ENCODE measurements around the gene TMPRSS11A. TPM values are rescaled to one million over a fixed set of nuclear protein-coding genes. Genes with fewer than 3 reads are reported as not detected.

Gene TMPRSS11A
- total and polyA plus RNA-seq, 2 of the 8 experiments (the other 6 are each of a cell fraction or from before 2014, with no cell fraction given), result not detected

DNA sequence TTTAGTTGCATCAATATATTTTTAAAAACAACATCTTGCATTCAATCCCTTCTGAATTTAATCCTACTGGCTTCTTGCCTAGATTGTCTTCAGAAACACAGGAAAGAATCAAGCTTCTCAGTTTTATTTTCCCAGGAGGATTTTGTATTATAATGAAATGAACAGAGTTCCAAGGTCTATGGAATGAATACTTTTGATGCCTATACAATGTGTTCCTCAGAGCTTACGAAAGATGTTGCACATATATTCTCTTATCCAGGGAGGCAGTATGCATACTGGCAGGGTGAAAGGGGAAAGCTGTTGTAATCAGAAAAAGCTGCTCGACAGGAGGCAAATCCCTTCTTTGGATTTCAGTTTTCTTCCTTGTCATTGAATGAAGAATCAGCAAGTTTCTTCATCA lies 88.3 kb downstream of the TMPRSS11A start:
- no peaks in the 10 kb centered on the region for H3K27me3 ChIP-seq (replicated peaks in 1 of 4; ENCODE audit: control insufficient read depth in 3 of 4, extremely low read depth in 1 of 4, insufficient read depth in 3 of 4, low read length in 3 of 4)
- peak overlapping the region; percentile 64; the same call in 1 of the 2 replicates for H2AFZ ChIP-seq (ENCODE audit: low read length)
- H3K79me1 ChIP-seq (ENCODE audit: low read depth, low read length), result no peaks in the 10 kb centered on the region
- ChIA-PET CTCF (ENCODE audit: partially characterized antibody) (interaction anchor here (0.6 kb wide), 1 partner anchor 42 kb away, joined by 3 read pairs; no protein-coding TSS in a partner anchor), POLR2A (ENCODE audit: partially characterized antibody) (no interaction called here)
- H3K79me2 ChIP-seq (ENCODE audit: control insufficient read depth in 1 of 2, insufficient read depth in 2 of 2, low read length in 2 of 2), result no peaks in the 10 kb centered on the region
- no peak overlapping the region for H3K18ac ChIP-seq (ENCODE audit: extremely low read depth, low read length)
- no peak overlapping the region for H2BK5ac ChIP-seq (ENCODE audit: low read depth, low read length)
- no peaks in the 10 kb centered on the region for H3K23me2 ChIP-seq (ENCODE audit: low read depth, low read length)
- FAIRE-seq (peak; percentile 48), DNase-seq (ENCODE audit: low read depth in 1 of 2, low spot score in 2 of 2) (no peak)
- H4K8ac ChIP-seq (ENCODE audit: extremely low read depth, insufficient read depth, low read length), result no peak overlapping the region
- H3K23ac ChIP-seq (ENCODE audit: insufficient read length), result no peak overlapping the region
- no peak overlapping the region for H3K27ac ChIP-seq (ENCODE audit: low read depth, low read length)
- no peak overlapping the region for H2AK5ac ChIP-seq (ENCODE audit: low read depth, low read length)
- no peaks in the 10 kb centered on the region for H3K9me3 ChIP-seq (ENCODE audit: insufficient read depth in 2 of 2, low read depth in 1 of 2, low read length in 1 of 2)
- H2BK15ac ChIP-seq (ENCODE audit: low read length), result no peak overlapping the region
- no peak overlapping the region for H2BK120ac ChIP-seq (replicated peaks; ENCODE audit: low read depth, low read length)
- H3K9ac ChIP-seq (replicated peaks in 1 of 4; ENCODE audit: extremely low read depth in 1 of 4, low read depth in 3 of 4, low read length in 3 of 4), result no peak overlapping the region
- no peak overlapping the region for H3K56ac ChIP-seq (replicated peaks; ENCODE audit: insufficient read length, low read depth, low read length)
- H2BK20ac ChIP-seq (ENCODE audit: low read length), result no peak overlapping the region
- H3K4me2 ChIP-seq (ENCODE audit: insufficient read depth in 1 of 2, low read depth in 2 of 2, low read length in 2 of 2), result no peak overlapping the region
- H4K20me1 ChIP-seq (replicated peaks in 1 of 2; ENCODE audit: control insufficient read depth in 1 of 2, insufficient read depth in 2 of 2, low read length in 2 of 2), result no peaks in the 10 kb centered on the region
- H3K4me3 ChIP-seq (ENCODE audit: extremely low read depth in 1 of 4, insufficient read depth in 2 of 4, low read depth in 3 of 4, low read length in 4 of 4), result no peak overlapping the region
- H2BK12ac ChIP-seq (ENCODE audit: low read depth, low read length), result no peak overlapping the region
- H3K4me1 ChIP-seq (replicated peaks in 1 of 4; ENCODE audit: control insufficient read depth in 3 of 4, insufficient read depth in 4 of 4, low read length in 3 of 4), result no peaks in the 10 kb centered on the region
- H3K4ac ChIP-seq (replicated peaks; ENCODE audit: insufficient read length, low read depth, low read length), result no peak overlapping the region
- 88% methylated on average over 2 of the region's 2 CpGs; no CpG with 5 or more reads in 1 of the 2 experiments for WGBS, 2 experiments (ENCODE audit: extremely low coverage in 1 of 2, insufficient coverage in 1 of 2, insufficient read length in 1 of 2, insufficient replicate concordance in 2 of 2, low coverage in 1 of 2, low lambda C conversion rate in 2 of 2, missing lambda C conversion rate in 1 of 2)
- H4K5ac ChIP-seq (ENCODE audit: insufficient read length, low read depth, low read length), result no peak overlapping the region
- no peak overlapping the region for H3K14ac ChIP-seq (ENCODE audit: insufficient read length)
- no peak overlapping the region for H4K91ac ChIP-seq (replicated peaks; ENCODE audit: insufficient read length, low read length)
- H3K36me3 ChIP-seq (ENCODE audit: control insufficient read depth in 2 of 4, insufficient read depth in 4 of 4, low read length in 3 of 4), result no peaks in the 10 kb centered on the region
- TF ChIP-seq SP1 (IDR thresholded peaks at IDR 0.05; ENCODE audit: low read depth, low read length) (no peak), CHD1 (IDR thresholded peaks at IDR 0.05; ENCODE audit: low read depth, low read length) (no peak), TAF7 (optimal IDR thresholded peaks at IDR 0.05; ENCODE audit: borderline replicate concordance, low read depth, low read length) (no peak), YY1 (IDR thresholded peaks at IDR 0.05; ENCODE audit: low read depth, low read length) (no peak), CHD2 (IDR thresholded peaks at IDR 0.05; ENCODE audit: low read length) (no peak), RNF2 (IDR thresholded peaks at IDR 0.05; ENCODE audit: borderline replicate concordance, low read depth, low read length, missing control alignments, poor library complexity, severe bottlenecking) (no peak), TCF12 (IDR thresholded peaks at IDR 0.05; ENCODE audit: low read depth, low read length) (no peak), JUND (IDR thresholded peaks at IDR 0.05; ENCODE audit: low read length) (no peak), RAD21 (IDR thresholded peaks at IDR 0.05 in 1 of 2, conservative IDR thresholded peaks at IDR 0.05 in 1 of 2; ENCODE audit: low read depth in 2 of 2, low read length in 2 of 2) (no peak)
- TF ChIP-seq, protein P1, sequence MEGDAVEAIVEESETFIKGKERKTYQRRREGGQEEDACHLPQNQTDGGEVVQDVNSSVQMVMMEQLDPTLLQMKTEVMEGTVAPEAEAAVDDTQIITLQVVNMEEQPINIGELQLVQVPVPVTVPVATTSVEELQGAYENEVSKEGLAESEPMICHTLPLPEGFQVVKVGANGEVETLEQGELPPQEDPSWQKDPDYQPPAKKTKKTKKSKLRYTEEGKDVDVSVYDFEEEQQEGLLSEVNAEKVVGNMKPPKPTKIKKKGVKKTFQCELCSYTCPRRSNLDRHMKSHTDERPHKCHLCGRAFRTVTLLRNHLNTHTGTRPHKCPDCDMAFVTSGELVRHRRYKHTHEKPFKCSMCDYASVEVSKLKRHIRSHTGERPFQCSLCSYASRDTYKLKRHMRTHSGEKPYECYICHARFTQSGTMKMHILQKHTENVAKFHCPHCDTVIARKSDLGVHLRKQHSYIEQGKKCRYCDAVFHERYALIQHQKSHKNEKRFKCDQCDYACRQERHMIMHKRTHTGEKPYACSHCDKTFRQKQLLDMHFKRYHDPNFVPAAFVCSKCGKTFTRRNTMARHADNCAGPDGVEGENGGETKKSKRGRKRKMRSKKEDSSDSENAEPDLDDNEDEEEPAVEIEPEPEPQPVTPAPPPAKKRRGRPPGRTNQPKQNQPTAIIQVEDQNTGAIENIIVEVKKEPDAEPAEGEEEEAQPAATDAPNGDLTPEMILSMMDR (IDR thresholded peaks at IDR 0.05; ENCODE audit: control extremely low read depth in 1 of 3, insufficient read depth in 1 of 3, low read depth in 1 of 3, low read length in 3 of 3), result no peak
- TF ChIP-seq, protein P2, sequence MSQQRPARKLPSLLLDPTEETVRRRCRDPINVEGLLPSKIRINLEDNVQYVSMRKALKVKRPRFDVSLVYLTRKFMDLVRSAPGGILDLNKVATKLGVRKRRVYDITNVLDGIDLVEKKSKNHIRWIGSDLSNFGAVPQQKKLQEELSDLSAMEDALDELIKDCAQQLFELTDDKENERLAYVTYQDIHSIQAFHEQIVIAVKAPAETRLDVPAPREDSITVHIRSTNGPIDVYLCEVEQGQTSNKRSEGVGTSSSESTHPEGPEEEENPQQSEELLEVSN (IDR thresholded peaks at IDR 0.05), result no peak

Measured in H1 (cell line).